HepG2 (cell line): ENCODE data around the gene SLC23A3. TPM values are rescaled to one million over a fixed set of nuclear protein-coding genes. Genes with fewer than 3 reads are reported as not detected.

ENCODE experiments used
- ATAC-seq: fragments of 200-7000 bp; cut with Tn5 transposase; 3 replicates; pipeline ENCODE4 v1.9.1; 2020; ENCODE audit warnings: mild to moderate bottlenecking, moderate library complexity
- BruUV-seq: library from RNA; stranded (reverse); fragments of 400-500 nt; replicated peaks from 2 replicates; lab custom pipeline; 2021; lab: Mats Ljungman, UMichigan
- CTCF ChIA-PET: fragments of 300-600 bp; formaldehyde crosslinking; extraction: SDS; loops from one replicate; lab custom pipeline; 2021; ENCODE audit warnings: low total read pairs, inconsistent platforms, low intra/inter-chr PET ratio; lab: Yijun Ruan, JAX
- POLR2A ChIA-PET: fragments of 350-600 bp; sonication (Branson Sonifier 250); formaldehyde crosslinking; loops from one replicate; lab custom pipeline; 2020; ENCODE audit warnings: antibody characterized with exemption, inconsistent platforms; lab: Yijun Ruan, JAX
- DNase-seq: peaks from one replicate; pipeline ENCODE4 v3.0.0-alpha.2; 2015; ENCODE audit warnings: low spot score
- FAIRE-seq: peaks from 3 replicates; lab custom pipeline; 2011; peaks lifted over from hg19 to GRCh38; lab: Jason Lieb, UNC
- H2AFZ ChIP-seq: one replicate; pipeline ENCODE4 v1.6.1; 2011; ENCODE audit warnings: low read length, inconsistent platforms
- H3K27ac ChIP-seq: fragments of 300-600 bp; 3 replicates; pipeline ENCODE4 v1.8.0; 2011; ENCODE audit warnings: mixed run types, mild to moderate bottlenecking, mixed read lengths, low read length, inconsistent platforms; ENCODE audit not compliant: insufficient read depth; ENCODE audit errors: extremely low read length
- H3K27me3 ChIP-seq, 2 experiments: fragments of 200-600 bp in 1 of 2; 2 replicates in 1 of 2; 3 replicates in 1 of 2; pipeline versions ENCODE4 v1.6.0 to v1.8.0; 2011; ENCODE audit warnings: low read length in 2 of 2, mild to moderate bottlenecking in 2 of 2, moderate library complexity in 2 of 2, inconsistent platforms in 1 of 2; ENCODE audit not compliant: insufficient read depth in 2 of 2, control insufficient read depth in 1 of 2
- H3K36me3 ChIP-seq, 2 experiments: fragments of 200-600 bp in 1 of 2; replicated peaks in 1 of 2; 2 replicates in 1 of 2; 3 replicates in 1 of 2; pipeline versions ENCODE4 v1.5.1 to v1.8.0; 2011; ENCODE audit warnings: low read length in 2 of 2, inconsistent platforms in 1 of 2; ENCODE audit not compliant: insufficient read depth in 2 of 2, control insufficient read depth in 1 of 2
- H3K4me1 ChIP-seq: 2 replicates; pipeline ENCODE4 v1.5.1; 2012; ENCODE audit warnings: low read length, inconsistent platforms; ENCODE audit not compliant: insufficient read depth
- H3K4me2 ChIP-seq: 2 replicates; pipeline ENCODE4 v1.6.0; 2011; ENCODE audit warnings: low read depth, low read length, inconsistent platforms
- H3K4me3 ChIP-seq, 3 experiments: fragments of 200-600 bp in 1 of 3; sonication (generic), shearing (Covaris generic) in 1 of 3; replicated peaks in 1 of 3; 2 replicates each; pipeline ENCODE4 v1.5.1; 2011 to 2016; ENCODE audit warnings: low read length in 3 of 3, inconsistent platforms in 2 of 3, low read depth in 2 of 3, mild to moderate bottlenecking in 2 of 3, control low read depth in 1 of 3, mixed read lengths in 1 of 3; ENCODE audit not compliant: insufficient read depth in 1 of 3
- H3K79me2 ChIP-seq: one replicate; pipeline ENCODE4 v1.6.1; 2011; ENCODE audit warnings: low read length, inconsistent platforms; ENCODE audit not compliant: insufficient read depth
- H3K9ac ChIP-seq: 2 replicates; pipeline ENCODE4 v1.6.0; 2011; ENCODE audit warnings: mild to moderate bottlenecking, low read depth, low read length, inconsistent platforms; ENCODE audit not compliant: insufficient read depth
- H3K9me3 ChIP-seq: 2 replicates; pipeline ENCODE4 v1.5.1; 2012; ENCODE audit warnings: mild to moderate bottlenecking, low read length
- H4K20me1 ChIP-seq: 2 replicates; pipeline ENCODE4 v1.6.0; 2011; ENCODE audit warnings: inconsistent platforms, mild to moderate bottlenecking, low read length, moderate library complexity; ENCODE audit not compliant: insufficient read depth
- MED1 ChIP-seq: sonication (generic); formaldehyde crosslinking; IDR thresholded peaks from 2 replicates; pipeline ENCODE4 v1.4.0; 2020; ENCODE audit warnings: missing genetic modification reagents
- MEF2D ChIP-seq: sonication (generic); formaldehyde crosslinking; IDR thresholded peaks from 2 replicates; pipeline ENCODE4 v1.5.1; 2020; ENCODE audit warnings: mild to moderate bottlenecking, missing genetic modification reagents
- SIN3B ChIP-seq: fragments of 150-350 bp; IDR thresholded peaks from 2 replicates; pipeline ENCODE4 v1.6.1; 2014; ENCODE audit warnings: low read length
- WGBS: methylation state at CpG from one replicate; pipeline ENCODE4 v1.1.6; 2017; ENCODE audit warnings: low lambda C conversion rate; 5-methylcytosine and 5-hydroxymethylcytosine counted together
- in situ Hi-C: cut with HindIII; loops from 2 replicates; pipeline ENCODE4 v1.10.0; 2017; ENCODE audit warnings: low pct_unique_long_range_greater_than_20kb; ENCODE audit not compliant: extremely low pct_ligation_motif_present
- intact Hi-C: fragments of 100-400 bp; cut with micrococcal nuclease; formaldehyde crosslinking; loops from one replicate; pipeline ENCODE4 v1.10.0; 2022; ENCODE audit not compliant: unreplicated experiment
- polyA plus RNA-seq, 8 experiments: library from polyadenylated mRNA; depleted of rRNA in 3 of 8; stranded (reverse) in 7 of 8; unstranded in 1 of 8; fragments of >200 nt; fragmentation: Illumina TruSeq in 4 of 8; extraction: Trizol in 4 of 8; gene quantifications; 2 replicates each; pipeline versions ENCODE4 v1.2.1 to v1.2.3, GENCODE V29; 2011 to 2016; ENCODE audit warnings: low read depth in 4 of 8, missing spikeins in 1 of 8, mixed read lengths in 1 of 8; ENCODE audit not compliant: insufficient read depth in 1 of 8
- total RNA-seq, 5 experiments: library from RNA; depleted of rRNA; stranded (reverse); fragments of >200 nt; fragmentation: Illumina TruSeq; extraction: Trizol; gene quantifications; 2 replicates each; pipeline ENCODE4 v1.2.3, GENCODE V29; 2016; ENCODE audit warnings: low read depth in 1 of 5
- TF ChIP-seq, protein P1 (sequence below): sonication (generic); formaldehyde crosslinking; IDR thresholded peaks from one replicate; pipeline ENCODE4 v1.5.1; 2020; ENCODE audit warnings: mild to moderate bottlenecking, missing genetic modification reagents; ENCODE audit errors: not compliant biosample characterization

SLC23A3 gene
- total and polyA plus RNA-seq, 2 of the 13 experiments (the other 11 are each of a cell fraction or from before 2014, with no cell fraction given) = 0.38 to 0.78 TPM

DNA sequence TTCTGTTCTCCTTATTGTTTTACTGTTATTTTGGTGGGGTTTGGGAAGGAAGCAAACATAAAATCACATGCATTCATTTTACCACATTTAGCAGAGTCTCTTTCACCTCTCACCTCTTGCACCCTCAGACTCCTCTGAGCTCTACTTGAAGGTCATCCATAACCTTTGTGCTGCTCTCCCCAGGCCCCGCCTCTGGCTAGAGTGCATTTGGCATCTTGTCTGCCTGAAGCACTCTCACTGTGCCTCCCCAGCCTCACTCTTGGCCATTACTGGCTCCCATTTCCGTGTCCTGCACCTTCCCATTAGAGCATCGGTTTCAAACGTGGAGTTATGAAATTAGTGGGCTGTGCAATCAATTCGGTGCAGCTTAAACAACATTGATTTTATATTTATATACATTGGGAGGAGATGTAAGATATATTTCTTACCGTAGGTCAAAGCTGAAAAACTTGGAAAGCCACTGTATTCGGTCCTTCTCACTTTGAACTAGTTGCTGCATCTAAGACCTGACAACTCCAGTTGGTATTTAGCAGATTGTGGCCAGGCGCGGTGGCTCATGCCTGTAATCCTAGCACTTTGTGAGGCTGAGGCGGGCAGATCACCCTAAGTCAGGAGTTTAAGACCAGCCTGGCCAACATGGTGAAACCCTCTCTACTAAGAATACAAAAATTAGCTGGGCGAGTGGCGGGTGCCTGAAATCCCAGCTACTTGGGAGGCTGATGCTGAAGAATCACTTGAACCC, 29.8 kb upstream of the SLC23A3 start:
- intact Hi-C loops = no loop called here
- no peaks in the 10 kb centered on the region for H3K9me3 ChIP-seq

More for the DNA sequence above, 29.8 kb upstream of the SLC23A3 start:
- peaks cover 33% of the 10 kb centered on the region for H3K4me1 ChIP-seq
- CTCF ChIA-PET = no interaction called here
- 0 out of 2 replicates have a peak, but pooled peaks have one; percentile 17 for TF ChIP-seq MED1
- TF ChIP-seq MEF2D (CRISPR knock-in tag) = no peak
- TF ChIP-seq, protein P1, sequence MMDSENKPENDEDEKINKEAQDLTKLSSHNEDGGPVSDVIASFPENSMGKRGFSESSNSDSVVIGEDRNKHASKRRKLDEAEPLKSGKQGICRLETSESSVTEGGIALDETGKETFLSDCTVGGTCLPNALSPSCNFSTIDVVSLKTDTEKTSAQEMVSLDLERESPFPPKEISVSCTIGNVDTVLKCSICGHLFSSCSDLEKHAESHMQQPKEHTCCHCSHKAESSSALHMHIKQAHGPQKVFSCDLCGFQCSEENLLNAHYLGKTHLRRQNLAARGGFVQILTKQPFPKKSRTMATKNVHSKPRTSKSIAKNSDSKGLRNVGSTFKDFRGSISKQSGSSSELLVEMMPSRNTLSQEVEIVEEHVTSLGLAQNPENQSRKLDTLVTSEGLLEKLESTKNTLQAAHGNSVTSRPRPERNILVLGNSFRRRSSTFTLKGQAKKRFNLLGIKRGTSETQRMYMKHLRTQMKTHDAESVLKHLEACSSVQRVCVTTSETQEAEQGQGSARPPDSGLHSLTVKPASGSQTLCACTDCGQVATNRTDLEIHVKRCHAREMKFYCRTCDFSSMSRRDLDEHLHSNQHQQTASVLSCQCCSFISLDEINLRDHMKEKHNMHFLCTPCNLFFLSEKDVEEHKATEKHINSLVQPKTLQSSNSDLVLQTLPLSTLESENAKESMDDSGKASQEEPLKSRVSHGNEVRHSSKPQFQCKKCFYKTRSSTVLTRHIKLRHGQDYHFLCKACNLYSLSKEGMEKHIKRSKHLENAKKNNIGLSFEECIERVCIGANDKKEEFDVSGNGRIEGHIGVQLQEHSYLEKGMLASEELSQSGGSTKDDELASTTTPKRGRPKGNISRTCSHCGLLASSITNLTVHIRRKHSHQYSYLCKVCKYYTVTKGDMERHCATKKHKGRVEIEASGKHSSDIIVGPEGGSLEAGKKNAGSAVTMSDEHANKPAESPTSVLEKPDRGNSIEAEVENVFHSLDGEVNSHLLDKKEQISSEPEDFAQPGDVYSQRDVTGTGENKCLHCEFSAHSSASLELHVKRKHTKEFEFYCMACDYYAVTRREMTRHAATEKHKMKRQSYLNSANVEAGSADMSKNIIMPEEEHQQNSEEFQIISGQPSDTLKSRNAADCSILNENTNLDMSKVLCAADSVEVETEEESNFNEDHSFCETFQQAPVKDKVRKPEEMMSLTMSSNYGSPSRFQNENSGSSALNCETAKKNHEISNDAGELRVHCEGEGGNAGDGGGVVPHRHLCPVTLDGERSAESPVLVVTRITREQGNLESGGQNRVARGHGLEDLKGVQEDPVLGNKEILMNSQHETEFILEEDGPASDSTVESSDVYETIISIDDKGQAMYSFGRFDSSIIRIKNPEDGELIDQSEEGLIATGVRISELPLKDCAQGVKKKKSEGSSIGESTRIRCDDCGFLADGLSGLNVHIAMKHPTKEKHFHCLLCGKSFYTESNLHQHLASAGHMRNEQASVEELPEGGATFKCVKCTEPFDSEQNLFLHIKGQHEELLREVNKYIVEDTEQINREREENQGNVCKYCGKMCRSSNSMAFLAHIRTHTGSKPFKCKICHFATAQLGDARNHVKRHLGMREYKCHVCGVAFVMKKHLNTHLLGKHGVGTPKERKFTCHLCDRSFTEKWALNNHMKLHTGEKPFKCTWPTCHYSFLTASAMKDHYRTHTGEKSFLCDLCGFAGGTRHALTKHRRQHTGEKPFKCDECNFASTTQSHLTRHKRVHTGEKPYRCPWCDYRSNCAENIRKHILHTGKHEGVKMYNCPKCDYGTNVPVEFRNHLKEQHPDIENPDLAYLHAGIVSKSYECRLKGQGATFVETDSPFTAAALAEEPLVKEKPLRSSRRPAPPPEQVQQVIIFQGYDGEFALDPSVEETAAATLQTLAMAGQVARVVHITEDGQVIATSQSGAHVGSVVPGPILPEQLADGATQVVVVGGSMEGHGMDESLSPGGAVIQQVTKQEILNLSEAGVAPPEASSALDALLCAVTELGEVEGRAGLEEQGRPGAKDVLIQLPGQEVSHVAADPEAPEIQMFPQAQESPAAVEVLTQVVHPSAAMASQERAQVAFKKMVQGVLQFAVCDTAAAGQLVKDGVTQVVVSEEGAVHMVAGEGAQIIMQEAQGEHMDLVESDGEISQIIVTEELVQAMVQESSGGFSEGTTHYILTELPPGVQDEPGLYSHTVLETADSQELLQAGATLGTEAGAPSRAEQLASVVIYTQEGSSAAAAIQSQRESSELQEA = peak; percentile 38
- TF ChIP-seq SIN3B = no peak
- H4K20me1 ChIP-seq = no peaks in the 10 kb centered on the region
- DNase-seq = no peak
- no peaks in the 10 kb centered on the region for H3K79me2 ChIP-seq
- H3K9ac ChIP-seq = no peak overlapping the region
- peak; percentile 39 for ATAC-seq
- POLR2A ChIA-PET = interaction anchor here (0.7 to 10.9 kb wide), 11 partner anchors 8 to 79 kb away, joined by 3 to 102 read pairs (median 9); partner anchors contain the start of genes ABCB6, CNPPD1, DNAJB2 and GLB1L
- no peak overlapping the region for H3K4me3 ChIP-seq
- in situ Hi-C loops = no loop called here
- peak overlapping the region; percentile 37; the same call in 1 of the 2 replicates for H3K4me2 ChIP-seq
- no peak for FAIRE-seq
- H2AFZ ChIP-seq = no peak overlapping the region
- H3K36me3 ChIP-seq = no peaks in the 10 kb centered on the region
- 77% methylated on average over 12 of the region's 12 CpGs for WGBS
- H3K27me3 ChIP-seq = no peaks in the 10 kb centered on the region
- no TSS peak for BruUV-seq
- H3K27ac ChIP-seq = peak overlapping the region; percentile 25
